M059J (cell line): ENCODE results near the gene CEP57. TPM values are rescaled to one million over a fixed set of nuclear protein-coding genes. Genes with fewer than 3 reads are reported as not detected.

Source experiments
- DNase-seq: peaks from one replicate; pipeline ENCODE4 v3.0.0-alpha.2; 2012; ENCODE audit warnings: low read depth
- total RNA-seq: library from RNA; depleted of rRNA; stranded (reverse); fragments of >200 nt; shearing (Covaris generic); gene quantifications from 2 replicates; pipeline ENCODE4 v1.2.3, GENCODE V29; 2014; rRNA removed

CEP57 gene
- total RNA-seq: 48.0 and 60.5 TPM in 2 replicates

DNA sequence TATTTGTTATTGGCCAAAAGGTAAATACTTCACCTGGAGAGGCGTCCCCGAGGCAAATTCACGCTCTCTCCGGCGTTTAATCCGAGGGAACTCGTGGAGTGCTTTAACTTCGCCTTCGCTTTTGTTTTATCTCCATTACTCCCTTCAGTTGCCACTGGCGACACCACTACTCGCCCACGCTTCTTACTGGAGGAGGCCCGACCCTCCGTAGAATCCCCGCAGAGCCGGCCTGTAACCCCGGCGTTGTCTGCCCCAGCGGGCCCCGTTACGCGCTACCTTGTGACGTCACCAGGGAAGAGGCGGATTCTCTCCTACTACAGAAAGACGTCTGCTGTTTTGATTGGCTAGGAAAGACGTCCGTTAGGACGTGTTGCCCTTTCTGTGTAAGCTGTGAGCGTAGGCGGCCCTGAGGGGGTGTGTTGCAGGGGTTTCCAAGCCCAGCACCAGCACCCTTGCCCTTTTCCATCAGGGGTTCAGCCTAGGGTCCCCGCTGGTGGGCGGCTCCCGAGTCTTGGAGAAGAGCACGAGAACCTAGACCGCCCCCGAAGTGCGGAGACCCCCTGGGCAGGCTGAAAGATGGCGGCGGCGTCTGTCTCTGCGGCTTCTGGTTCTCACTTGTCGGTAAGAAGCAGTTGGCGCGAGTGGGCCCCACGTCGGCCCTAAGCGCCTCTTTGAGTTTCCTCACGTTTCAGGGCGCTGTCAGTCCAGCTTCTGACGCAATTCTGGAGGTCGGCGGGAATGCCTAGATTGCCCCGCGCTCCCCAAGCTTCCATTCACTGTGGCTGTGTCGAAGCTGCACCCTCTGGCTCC, at the start of gene CEP57:
Gene CEP57 (plus strand): TSS at position 376 of the 810 bp plus-strand sequence. CDS start 201 bp downstream, at position 577.
- peak; percentile 99 for DNase-seq

- DNase-seq: no peak
Measured at GRCh38 chr11:95750101-95750500, 40.2 kb upstream of the CEP57 start.

DNA sequence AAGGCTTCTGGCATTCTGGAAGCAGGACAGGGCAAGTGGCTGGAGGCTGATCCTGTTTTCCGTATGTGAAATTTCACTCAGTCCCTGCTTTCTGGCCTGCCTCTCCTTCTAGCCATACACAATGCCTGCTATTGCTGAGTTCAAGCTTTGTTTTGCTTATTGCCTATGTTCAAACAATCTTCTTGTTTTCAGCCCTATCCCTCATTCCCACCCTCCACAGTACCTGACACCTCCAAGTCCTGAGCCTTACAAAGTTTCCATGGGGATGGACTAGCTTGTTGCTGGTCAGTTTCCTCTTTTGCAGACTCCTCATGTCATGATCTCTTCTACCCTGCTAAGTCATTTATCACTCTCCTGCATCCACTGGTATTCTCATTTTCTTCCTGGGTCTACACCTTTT, 38.8 kb upstream of the CEP57 start:
- DNase-seq: no peak

GRCh38 chr11:95760941-95761340, 29.4 kb upstream of the CEP57 start:
- no peak for DNase-seq

DNA sequence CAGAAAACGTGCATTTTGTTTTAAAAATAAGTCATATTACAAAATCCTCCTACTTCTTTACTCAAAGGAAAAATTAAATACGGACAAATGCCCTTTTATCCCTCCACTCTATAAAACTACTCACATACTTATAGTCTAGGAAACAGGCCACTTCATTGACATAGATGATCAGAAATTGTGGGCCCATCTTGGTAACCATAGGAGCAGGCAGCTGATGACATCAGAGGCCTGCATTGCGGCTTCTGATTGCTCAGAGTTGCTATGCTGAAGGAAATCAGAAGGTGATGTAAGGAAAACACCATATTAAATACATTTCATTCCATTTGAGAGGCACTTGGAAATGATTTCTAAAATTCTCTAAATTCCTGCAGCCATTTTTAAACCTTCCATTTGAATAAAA, 27.8 kb upstream of the CEP57 start:
- DNase-seq: no peak

DNA sequence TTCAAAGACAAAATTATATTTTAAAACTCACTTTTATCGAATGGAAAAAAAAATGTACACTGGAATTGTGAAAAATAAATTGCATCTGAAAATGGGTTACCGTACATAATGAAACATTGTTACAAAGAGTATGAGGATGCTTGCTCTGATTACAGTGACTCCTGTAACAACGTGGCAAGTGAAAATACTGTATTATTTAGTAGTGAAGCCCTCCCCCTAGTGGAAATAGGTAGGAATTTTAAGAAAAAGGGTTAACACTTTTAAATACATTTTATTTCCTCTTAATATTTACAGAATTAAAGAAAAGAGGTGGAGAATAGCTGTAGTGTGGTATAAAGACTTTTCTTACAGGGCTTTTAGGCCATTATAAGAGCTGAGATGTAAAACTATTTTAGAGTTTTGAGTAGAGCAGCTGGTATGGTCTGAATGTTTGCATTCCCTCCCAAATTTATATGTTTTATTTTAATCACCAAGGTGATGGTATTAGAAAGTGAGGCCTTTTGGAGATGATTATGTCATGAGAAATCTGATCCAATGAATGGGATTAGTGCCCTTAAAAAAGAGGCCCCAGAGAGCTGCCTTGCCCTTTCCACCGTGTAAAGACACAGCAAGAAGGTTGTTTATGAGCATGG, 25.9 kb upstream of the CEP57 start:
- DNase-seq: peak; percentile 53

DNA sequence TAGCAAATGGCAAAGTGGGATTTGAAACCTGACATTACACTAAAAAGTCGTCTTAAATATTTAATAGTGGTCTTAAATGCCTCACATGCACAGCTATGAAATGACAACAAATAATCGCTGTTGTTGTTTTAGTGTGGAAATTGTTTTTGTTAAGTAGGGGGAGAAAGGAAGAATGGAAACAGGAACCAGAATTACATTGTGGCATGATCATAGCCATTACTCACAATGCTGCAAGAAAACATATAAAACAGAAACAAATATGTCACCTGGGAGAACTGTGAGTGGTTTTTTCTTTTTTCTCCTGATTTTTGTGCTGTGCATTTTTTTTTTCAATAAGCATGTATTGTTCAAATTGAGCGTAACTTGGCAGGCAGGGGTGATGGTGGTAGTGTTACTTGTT, 23.6 kb upstream of the CEP57 start:
- no peak for DNase-seq

DNA sequence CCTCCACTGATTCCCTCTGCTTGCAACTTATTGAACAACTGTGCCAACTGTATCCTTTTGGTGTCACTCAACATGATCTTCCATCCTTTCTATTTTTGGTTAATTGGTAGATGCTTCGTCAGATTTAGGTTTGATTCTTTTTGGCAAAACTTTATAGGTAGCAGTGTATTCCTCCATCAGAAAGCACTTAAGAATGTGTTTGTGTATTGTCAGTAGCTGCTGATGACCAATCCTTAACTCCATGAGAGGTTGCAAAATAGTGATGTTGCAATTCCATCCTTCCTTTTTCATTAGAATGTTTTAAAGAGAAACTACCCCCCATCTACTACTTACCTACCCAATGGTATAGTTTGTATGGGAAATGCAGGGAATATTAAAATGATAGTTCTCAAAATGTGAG, 22.8 kb upstream of the CEP57 start:
- DNase-seq: peak; percentile 25

GRCh38 chr11:95768521-95768920, 21.8 kb upstream of the CEP57 start:
- no peak for DNase-seq

DNA sequence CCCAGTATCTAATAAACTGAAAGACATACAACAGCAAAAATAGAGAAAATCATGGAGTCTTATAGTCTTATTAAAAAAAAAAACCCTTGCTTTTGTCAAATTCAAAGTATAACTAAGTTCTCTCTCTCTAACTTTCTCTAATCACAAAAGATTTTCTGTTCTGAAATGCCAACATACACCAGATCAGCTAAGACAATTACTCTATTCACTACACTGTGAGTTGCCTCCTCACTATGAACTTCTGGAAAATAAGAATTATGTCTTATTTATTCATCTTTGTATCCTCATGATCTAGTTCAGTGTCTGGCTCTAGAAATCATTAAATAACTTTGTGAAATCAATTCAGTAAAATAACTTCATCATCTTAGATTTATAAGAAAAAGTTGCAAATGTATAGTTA, 13.4 kb upstream of the CEP57 start:
- no peak for DNase-seq

DNA sequence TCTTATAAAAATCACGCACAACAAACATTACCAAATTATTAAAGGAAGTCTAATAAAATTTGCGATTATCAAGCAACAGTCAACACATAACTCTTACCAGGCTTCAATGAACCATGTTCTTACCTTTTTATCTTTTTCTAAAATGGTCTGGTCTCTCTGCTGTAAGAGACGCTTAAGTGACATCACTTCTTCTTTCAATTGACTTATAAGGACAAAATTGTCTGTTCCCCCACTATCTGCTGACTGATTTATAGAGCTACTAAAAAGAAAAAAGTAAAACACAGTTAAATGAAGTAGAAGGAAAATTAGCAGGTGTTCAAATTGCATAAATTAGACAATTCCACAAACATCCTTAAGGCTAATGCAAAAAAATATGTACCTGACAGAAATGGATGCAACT, 11.6 kb upstream of the CEP57 start:
- DNase-seq: no peak

GRCh38 chr11:95780544-95780943, 9.8 kb upstream of the CEP57 start:
- DNase-seq: no peak

DNA sequence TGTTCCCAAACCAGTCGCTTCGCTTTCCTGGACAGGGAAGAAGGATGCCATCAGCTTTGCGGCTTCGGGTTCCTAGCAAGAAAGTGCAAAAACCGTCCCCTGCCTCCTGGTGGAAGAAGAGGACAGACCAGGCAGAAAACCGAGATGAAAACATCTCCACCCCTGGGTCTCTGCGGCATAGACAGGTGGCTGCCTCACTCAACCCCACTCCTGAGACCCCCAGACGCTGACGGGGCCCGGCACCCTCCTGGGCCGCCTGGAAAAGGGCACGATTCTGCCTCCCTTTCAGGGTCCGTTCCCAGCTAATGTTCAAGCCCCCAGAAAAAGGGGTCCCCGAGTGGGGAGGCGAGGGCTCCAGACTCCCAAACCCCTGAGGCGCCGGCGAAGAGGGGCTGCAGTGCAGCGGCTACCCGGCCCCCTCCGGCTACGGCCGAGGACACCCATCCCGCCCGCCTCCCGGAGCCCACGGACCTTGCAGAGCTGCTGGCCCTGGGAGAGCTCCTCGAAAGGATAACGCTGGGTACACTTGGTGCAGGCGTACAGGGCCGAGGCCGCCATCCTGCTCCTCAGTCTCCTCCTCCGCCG, 1.3 kb upstream of the CEP57 start:
- peak; percentile 63 for DNase-seq

DNA sequence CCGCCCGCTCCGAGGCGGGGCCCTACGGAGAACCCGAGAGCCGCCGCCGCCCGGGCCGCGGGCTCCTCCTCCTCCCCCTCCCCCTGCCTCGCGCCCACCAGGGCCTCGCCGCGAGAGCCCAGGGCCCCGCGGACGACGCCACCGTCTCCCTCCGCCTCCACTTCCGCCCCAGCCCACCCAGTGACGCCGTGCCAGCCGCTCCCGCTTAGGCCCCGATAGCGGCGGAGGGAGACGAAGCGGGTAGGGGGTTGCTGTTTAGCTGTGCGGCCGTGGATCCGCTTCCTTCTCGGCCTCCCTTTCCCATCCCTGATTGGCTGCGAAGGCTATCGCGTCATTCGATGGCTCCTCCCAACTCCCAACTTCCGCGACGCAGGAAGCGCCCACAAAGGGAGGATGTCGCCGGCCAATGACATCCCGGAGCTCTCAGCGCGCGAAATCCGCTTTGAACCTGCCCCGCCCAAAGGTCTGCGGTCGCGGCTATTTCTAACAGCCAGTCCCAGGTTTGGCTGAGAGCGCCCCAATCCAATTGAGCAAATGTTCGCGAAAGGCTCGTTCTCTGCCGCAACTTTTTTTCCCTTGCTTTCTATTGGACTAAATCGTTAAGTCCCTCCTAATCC, 684 bp upstream of the CEP57 start, which contains the start of gene FAM76B:
Gene FAM76B (minus strand): TSS at position 277 of the 617 bp plus-strand sequence. CDS start 304 bp downstream, outside the sequence.
- peak; percentile 99 for DNase-seq

GRCh38 chr11:95790933-95791708, 823 bp downstream of the CEP57 start:
- peak; percentile 68 for DNase-seq

DNA sequence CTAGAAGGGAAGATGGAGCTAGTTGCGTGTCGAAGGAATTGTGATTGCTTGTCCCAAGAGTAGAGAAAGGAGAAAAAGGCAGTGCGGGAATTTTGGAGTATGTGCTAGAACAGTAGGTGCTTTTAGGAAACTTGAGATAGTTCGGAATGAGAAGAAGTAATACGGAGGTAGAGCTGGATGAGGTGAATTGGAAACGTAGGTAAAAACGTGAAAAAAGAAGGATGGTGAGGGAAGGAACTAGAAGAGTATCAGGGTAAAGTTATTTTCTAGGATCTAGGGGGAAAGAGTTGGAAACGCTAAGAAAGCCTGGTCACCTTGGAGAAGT, 1.4 kb downstream of the CEP57 start:
- DNase-seq: no peak

- DNase-seq: no peak
Measured at GRCh38 chr11:95792200-95792599, 1.9 kb downstream of the CEP57 start.

- DNase-seq: no peak
Measured at GRCh38 chr11:95792700-95793099, 2.4 kb downstream of the CEP57 start.

GRCh38 chr11:95793116-95793515, 2.8 kb downstream of the CEP57 start:
- DNase-seq: no peak

DNA sequence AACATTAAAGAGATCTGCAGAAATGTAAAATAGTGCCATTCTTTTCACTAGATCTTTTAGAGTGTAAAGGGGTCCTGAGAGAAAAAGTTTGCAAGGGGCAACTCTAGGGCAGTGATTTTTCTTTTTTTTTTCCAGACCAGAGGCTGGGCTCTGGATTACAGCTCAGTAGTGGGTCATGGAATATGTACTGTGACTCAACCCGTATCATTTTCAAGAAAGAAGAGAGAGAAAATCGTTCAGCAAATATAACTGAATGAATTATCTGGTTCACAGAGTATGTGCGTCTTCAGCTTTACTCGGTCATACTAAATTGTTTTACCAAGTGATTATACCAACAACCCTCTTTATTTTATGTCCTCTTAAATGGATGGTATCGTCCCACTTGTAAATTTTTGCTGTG, 3.8 kb downstream of the CEP57 start:
- DNase-seq: no peak

DNA sequence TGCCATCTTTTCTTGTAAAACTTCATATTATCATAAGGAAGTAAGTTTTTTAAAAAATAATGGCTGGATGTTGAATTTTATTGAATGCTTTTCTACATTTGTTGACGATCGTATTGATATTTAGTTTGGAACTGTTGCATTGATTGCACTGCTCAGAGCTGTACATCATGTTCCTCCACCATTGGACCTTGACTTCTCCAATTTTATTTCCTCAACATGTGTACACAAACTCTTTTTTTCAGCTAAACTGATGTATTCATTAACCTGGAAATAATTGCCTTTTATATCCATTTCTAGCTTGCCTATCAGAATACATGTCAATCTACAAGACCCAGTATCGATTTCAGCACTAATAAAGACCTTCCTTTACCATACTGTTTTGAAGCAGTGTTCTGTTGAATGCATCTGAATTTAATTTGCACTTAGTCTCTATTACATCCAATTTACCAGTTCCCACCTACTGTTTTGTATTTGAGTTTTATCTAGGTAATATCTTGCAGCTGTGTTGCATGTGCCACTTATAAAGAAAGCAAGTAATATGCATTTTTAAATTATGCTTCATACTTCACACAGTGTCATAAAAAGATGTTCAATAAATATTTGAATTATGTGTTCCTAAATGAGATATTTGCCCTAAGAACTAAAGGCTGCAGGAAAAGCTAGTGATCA, 5.5 kb downstream of the CEP57 start:
- DNase-seq: no peak
